NAMALWA (cell line): ENCODE results near the gene PRADC1.

ENCODE experiments used
- DNase-seq: peaks from one replicate; pipeline ENCODE4 v3.0.0-alpha.2; 2015; ENCODE audit warnings: low spot score

PRADC1 gene

DNA sequence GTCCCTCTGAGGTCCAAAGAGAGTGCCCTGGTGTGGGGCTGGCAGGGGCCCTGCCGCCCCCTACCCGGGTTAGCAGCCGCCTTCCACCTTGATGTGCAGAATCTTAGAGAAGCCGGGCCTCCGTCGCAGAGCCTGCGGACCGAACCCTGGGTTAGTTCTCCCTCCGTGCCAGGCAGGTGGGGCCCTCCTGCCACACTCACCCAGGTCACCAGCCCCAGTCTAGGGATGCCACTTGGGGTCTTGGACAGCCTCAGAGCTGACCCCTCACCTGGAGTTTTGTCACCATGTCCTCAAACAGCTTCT is 25.8 kb upstream of the PRADC1 start:
- DNase-seq = no peak

DNA sequence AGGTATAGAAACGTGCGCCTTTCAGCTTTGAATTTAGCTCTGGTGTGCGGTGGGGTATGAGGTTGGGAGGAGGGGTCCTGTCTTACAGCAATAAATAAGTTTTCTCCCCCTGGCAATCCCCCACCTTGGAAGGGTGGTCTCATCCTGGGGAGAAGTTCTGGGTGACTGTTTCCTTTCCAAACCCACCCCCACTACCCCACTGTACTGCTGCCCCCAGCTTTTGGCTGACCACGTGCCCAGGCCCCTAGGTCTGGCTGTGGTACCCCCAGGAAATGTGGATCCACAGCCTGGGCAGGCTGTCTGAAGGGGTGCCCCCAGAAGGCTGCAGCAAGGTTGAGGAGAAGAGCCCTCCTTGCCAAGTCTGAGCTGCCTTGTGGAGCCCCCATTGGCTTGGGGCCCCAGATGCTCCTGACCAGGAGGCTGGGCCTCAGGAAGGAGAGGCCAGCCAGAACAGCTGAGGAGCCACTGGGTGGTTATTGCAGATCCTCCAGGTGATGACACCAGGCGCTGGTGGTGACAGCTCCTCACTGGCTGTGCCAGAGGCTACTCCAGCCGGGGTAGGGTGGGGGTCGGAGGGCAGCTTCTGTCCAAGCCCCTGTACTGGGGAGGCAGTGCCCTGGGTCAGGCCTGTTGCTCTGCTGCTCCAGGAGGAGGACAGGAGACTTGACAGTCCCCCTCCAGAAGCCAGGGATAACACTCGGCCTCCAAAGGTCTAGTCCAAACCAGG is 25.3 kb upstream of the PRADC1 start:
- no peak for DNase-seq

DNA sequence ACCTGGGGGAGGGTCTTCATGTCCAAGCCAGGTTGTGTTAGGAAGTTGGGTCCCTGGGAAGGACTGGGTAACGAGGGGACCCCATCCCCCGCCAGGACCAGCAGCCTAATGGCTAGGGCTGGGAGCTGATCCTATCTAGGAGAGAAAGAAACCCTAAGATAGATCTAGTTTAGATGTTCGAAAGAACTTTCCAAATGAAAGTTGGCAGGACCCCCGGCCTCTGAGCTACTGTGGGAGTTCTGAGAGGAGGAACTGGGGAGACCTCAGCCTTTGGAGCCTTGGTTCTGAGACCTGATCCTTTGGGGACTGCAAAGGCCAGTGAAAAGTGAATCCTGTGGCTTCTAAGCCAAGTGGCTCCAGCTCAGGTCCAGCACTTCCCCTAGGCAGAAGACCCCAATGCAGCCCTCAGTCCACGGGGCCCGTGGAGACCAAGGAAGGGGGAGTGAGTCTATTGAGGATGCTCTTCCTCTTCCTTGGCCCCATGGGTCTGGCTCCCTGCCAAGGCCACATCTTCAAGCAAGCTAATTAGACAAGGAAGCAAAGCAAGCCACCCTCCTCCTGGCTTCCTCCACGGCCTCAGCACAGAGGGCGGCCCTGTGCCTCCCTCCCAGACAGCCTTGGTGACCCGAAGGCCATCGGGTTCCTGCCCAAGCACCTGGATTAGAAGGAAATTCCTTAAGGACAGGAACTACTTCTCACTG is 24.5 kb upstream of the PRADC1 start:
- DNase-seq = peak; percentile 43

DNA sequence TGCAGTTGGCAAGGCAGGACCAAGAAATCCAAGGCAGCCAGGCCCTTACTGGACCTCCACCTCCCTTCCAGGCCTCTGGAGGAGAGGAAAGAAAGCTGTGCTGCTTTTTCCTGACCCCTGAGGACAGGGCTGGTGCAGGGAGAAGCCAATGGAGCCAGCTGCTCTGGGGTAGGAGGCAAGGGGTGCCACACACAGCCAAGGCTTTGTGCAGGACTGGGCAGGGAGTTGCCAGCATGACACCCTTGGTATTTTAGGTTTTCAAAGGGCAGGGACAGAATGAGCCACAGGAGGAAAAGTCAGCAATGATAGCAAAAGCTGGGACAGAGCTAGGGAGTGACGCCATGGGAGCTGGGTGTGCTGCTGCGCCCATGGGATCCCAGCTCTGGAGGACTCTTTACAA is 24.0 kb upstream of the PRADC1 start:
- no peak for DNase-seq

- DNase-seq = no peak
Observed at GRCh38 chr2:73256618-73256922, 23.5 kb upstream of the PRADC1 start.

- DNase-seq = no peak
Observed at GRCh38 chr2:73255907-73256617, 23.0 kb upstream of the PRADC1 start.

DNA sequence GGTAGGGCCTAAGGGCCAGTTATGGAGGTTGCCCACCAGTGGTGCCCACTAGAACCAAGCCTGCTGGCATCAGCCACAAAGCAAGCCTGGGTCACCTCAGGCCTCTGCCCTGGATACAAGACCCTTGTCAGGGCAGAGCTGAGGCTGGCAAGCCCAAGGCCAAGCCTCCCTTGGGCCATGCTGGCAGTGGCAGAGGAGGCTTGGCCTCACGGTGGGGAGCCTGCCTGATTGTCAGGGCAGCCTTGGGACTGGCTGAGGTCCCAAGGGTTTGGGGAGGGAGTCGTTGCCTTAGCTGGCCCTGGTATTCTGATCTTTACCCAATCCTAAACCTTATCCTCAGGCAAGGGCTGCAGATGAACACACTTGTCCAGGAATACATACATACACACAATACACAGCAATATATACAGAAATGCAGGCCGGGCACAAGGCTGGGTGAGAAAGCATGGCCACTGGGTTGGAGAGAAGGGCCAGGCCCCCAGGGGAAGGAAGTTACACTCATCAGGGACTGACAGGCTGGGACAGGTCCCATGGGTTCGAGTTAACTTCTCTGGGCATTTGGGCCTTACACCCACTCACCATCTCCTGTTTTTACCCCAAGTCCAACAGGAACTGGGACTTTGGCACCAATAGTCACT is 22.1 kb upstream of the PRADC1 start:
- DNase-seq = no peak

DNA sequence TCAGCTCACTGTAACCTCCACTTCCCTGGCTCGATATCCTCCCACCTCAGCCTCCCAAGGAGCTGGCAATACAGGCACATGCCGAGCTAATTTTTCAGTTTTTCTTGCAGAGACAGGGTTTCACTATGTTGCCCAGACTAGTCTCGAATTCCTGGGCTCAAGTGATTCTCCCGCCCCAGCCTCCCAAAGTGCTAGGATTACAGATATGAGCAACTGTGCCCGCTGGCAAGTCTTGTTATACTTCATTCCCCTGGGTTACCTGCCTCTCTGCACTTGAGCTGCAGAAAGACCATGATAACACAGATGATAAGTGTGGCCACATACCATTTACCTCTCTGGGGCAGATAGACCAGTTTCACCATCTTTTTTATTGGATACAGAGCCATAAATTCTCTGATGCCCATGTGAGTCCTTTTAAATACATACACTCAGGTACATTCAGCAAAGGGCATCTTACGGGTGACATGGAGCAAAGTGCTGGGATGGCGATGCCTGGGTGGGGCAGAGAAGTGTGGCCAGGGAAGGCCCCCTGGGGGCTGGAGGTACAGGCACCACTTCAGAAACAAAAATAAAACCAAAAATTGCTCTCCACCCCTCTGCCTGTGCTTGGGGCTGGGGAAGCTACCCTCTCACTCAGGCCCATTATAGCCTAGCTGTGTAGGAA is 21.4 kb upstream of the PRADC1 start:
- no peak for DNase-seq

- peak; percentile 44 for DNase-seq
Observed at GRCh38 chr2:73253901-73254300, 20.9 kb upstream of the PRADC1 start.

DNA sequence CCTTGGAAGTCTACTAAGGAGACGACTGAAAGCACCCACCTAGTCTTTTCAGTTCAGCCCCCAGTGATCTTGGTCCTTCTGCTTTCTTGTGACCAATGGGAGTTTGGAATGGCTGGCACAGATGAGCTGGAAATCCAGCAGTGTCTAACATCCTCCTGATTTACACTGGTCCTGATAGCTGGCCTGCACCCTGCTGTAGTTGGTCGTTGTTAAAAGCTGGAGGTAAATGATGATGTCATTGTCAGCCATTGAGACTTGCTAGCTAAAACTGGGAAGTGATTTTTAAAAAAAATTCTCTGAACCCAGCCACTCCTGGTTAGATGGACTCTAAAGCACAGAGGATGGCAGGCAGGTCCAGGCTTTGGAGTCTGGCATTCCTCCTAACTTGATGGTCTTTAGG is 20.4 kb upstream of the PRADC1 start:
- DNase-seq = no peak

DNA sequence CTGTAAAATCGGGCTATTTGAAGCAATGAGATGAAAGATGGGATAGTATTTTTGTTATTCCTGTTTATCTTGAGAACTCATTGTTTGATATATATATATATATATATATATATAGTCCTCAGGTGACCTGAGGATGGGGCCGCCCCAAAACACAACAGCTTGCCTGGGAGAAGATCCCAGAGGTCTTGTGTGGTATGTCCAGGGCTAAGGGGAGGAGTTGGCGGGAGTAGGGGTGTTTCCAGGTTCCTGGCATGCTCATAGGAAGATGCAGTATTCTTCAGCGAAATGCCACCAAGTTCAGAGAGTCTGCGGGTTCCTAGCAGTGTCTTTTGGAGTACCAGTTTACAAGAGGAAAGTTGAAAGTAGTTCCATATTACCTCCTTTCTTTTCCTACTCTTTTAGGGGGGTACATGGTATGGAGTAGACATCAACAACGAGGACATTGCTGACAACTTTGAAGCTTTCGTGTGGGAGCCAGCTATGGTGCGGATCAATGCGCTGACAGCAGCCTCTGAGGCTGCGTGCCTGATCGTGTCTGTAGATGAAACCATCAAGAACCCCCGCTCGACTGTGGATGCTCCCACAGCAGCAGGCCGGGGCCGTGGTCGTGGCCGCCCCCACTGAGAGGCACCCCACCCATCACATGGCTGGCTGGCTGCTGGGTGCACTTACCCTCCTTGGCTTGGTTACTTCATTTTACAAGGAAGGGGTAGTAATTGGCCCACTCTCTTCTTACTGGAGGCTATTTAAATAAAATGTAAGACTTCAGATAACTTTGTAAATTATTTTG is 19.4 kb upstream of the PRADC1 start:
- DNase-seq = no peak

DNA sequence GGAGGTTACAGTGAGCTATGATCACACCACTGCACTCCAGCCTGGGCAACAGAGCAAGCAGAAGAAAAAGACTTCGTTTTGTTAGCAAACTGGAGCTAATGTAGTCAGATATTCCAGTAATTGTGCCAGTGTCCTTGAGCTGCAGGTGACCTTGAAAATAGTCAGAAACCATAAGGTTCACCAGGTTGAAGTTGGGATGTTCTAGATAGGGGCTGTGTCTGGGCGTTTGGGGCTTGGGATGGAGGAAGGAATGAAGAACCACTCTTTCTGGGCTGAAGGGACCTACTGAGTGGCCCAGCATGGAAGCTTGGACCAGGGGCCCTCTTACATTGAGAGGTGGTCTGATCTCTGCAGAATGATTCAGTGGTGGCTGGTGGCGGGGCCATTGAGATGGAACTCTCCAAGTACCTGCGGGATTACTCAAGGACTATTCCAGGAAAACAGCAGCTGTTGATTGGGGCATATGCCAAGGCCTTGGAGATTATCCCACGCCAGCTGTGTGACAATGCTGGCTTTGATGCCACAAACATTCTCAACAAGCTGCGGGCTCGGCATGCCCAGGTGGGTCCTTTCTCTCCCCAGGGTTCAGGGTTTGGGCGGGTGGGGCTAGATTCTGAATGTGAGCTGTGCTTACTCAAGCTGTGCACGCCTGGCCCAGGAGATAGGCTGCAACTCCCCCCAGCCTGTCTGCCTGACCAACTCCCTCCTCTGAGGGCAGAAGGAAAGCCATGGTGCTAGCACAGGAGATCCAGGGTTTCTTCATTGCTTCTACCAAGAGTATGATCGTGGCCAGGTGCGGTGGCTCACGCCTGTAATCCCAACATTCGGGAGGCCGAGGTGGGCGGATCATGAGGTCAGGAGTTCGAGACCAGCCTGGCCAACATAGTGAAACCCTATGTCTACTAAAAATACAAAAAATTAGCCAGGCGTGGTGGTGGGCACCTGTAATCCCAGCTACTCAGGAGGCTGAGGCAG is 18.1 kb upstream of the PRADC1 start:
- DNase-seq = no peak

DNA sequence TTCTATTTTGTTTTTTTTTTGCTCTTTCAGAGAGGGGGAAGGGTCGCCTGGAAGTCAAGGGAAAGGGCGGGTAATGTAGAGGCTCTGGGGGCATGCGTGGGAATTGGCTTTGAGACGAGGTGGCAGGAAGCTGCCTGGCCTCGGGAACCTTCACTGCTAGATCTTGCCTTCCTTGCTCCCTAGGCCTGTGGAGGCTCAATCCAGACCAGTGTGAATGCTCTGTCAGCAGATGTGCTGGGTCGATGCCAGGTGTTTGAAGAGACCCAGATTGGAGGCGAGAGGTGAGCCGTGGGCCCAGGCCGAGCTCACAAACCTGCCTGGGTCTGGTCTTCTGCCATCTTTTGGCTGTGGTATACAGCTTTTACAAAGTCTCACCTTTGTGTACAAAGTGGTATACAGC is 16.6 kb upstream of the PRADC1 start:
- no peak for DNase-seq

DNA sequence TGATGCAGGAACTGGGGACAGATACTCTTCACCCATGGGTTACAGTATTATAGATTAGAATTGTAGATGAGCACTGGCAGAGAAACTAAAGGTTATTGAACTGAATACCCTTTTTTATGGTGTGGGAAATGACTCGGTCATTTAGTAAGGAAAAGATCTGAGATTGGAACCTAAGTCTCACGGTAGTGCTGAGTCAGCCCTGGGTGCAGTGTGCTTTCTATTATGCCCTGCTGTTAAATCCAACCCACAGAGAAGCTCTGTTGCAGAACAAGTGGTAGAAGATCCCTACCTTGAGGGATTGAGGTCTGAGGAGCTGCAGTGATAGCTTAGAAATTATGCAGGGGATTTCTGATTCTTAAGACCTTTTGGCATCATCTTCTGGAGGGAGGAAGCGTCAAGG is 13.8 kb upstream of the PRADC1 start:
- DNase-seq = no peak

DNA sequence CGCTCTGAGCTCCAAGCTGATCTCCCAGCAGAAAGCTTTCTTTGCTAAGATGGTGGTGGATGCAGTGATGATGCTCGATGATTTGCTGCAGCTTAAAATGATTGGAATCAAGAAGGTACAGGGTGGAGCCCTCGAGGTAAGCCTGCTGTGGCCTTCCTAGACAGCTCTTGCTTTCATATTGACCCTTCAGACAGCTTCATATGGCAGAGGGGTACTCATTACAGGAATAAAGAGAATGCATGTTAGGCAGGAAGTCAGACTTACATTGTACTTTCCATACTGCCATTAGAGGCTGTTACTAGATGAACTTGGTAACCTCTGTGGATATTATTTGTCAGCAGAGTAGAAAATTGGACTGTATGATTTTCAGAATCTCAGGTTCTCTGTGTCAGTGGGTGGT is 11.5 kb upstream of the PRADC1 start:
- no peak for DNase-seq

GRCh38 chr2:73243884-73244570 is 11.0 kb upstream of the PRADC1 start:
- no peak for DNase-seq

- no peak for DNase-seq
Observed at GRCh38 chr2:73239776-73240175, 6.7 kb upstream of the PRADC1 start.

GRCh38 chr2:73238976-73239375 is 5.9 kb upstream of the PRADC1 start:
- DNase-seq = no peak

- DNase-seq = no peak
Observed at GRCh38 chr2:73238149-73238548, 5.1 kb upstream of the PRADC1 start.

DNA sequence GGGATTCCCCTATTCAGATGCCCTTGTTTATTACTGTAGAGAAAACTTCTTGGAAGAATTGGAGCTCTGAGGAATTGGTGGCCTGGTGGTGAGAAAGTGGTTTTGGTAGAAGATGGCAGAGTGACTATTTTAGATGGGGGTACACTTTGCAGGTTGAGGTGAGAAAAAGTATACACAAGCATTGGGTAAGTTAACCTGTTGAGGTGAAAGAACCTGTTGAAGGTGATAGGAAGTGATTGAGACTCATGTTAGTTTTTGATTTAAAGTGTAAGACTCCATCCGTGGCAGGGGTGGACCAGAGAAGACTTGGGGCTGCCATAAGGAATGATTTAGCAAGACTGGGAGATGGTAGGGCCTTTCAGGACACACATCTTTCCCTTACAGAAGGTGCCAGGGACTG is 4.1 kb upstream of the PRADC1 start:
- DNase-seq = no peak
